Keratinocyte (primary cell): Measurements from ENCODE around the gene MRFAP1.

ENCODE experiments used
- CTCF ChIP-seq, 3 experiments: IDR thresholded peaks in 1 of 3; conservative IDR thresholded peaks in 1 of 3; optimal IDR thresholded peaks in 1 of 3; 2 replicates in 2 of 3; 3 replicates in 1 of 3; pipeline versions ENCODE3 to v1.5.1; 2011; ENCODE audit warnings: low read length in 3 of 3, mild to moderate bottlenecking in 3 of 3, moderate library complexity in 2 of 3, control low read depth in 1 of 3, inconsistent platforms in 1 of 3; ENCODE audit not compliant: insufficient read depth in 2 of 3; ENCODE audit errors: extremely low read depth in 1 of 3
- EZH2 ChIP-seq: IDR thresholded peaks from one replicate; pipeline ENCODE4 v1.6.1; 2012; ENCODE audit warnings: inconsistent platforms, mild to moderate bottlenecking, low read length, moderate library complexity

- TF ChIP-seq CTCF (optimal IDR thresholded peaks at IDR 0.05 in 1 of 3, IDR thresholded peaks at IDR 0.05 in 1 of 3, conservative IDR thresholded peaks at IDR 0.05 in 1 of 3; ENCODE audit: extremely low read depth in 1 of 3, insufficient read depth in 2 of 3, low read length in 3 of 3), result no peak
- TF ChIP-seq EZH2, result no peak
Observed at GRCh38 chr4:6613676-6614651, 26.5 kb upstream of the MRFAP1 start.
